H9 (cell line): ENCODE data around the gene PRDM11. TPM values are rescaled to one million over a fixed set of nuclear protein-coding genes. Genes with fewer than 3 reads are reported as not detected.

Experiments used
- DNase-seq: peaks from one replicate; pipeline ENCODE4 v3.0.0-alpha.2; 2017
- H2AFZ ChIP-seq: one replicate; pipeline ENCODE4 v1.6.1; 2013; ENCODE audit warnings: mild to moderate bottlenecking, low read length, control low read depth, moderate library complexity
- H2AK5ac ChIP-seq: 2 replicates; pipeline ENCODE4 v1.6.1; 2013; ENCODE audit warnings: low read length, control low read depth, mixed read lengths; ENCODE audit not compliant: insufficient read length
- H2BK120ac ChIP-seq: one replicate; pipeline ENCODE4 v1.6.1; 2013; ENCODE audit warnings: low read depth, mild to moderate bottlenecking, low read length, control low read depth, inconsistent platforms; ENCODE audit not compliant: poor library complexity, severe bottlenecking
- H2BK12ac ChIP-seq: 2 replicates; pipeline ENCODE4 v1.6.1; 2013; ENCODE audit warnings: low read length, control low read depth, mixed read lengths, low read depth; ENCODE audit not compliant: insufficient read length
- H2BK15ac ChIP-seq: 2 replicates; pipeline ENCODE4 v1.6.1; 2013; ENCODE audit warnings: low read depth, low read length, control low read depth
- H2BK20ac ChIP-seq: one replicate; pipeline ENCODE4 v1.6.1; 2013; ENCODE audit warnings: low read depth, mild to moderate bottlenecking, low read length, control low read depth, inconsistent platforms; ENCODE audit not compliant: poor library complexity, severe bottlenecking
- H2BK5ac ChIP-seq: 2 replicates; pipeline ENCODE4 v1.6.1; 2013; ENCODE audit warnings: low read length, control low read depth, mixed read lengths; ENCODE audit not compliant: insufficient read length
- H3K14ac ChIP-seq: 2 replicates; pipeline ENCODE4 v1.6.1; 2013; ENCODE audit warnings: low read length, control low read depth; ENCODE audit not compliant: insufficient read depth
- H3K18ac ChIP-seq: 2 replicates; pipeline ENCODE4 v1.6.1; 2013; ENCODE audit warnings: low read depth, mild to moderate bottlenecking, mixed read lengths, low read length, control low read depth; ENCODE audit not compliant: insufficient read length
- H3K23ac ChIP-seq: 2 replicates; pipeline ENCODE4 v1.6.1; 2013; ENCODE audit warnings: low read length, control low read depth, mixed read lengths, low read depth; ENCODE audit not compliant: insufficient read length
- H3K23me2 ChIP-seq: 2 replicates; pipeline ENCODE4 v1.6.1; 2013; ENCODE audit warnings: low read depth, mild to moderate bottlenecking, mixed read lengths, low read length, control low read depth; ENCODE audit not compliant: insufficient read length, poor library complexity, severe bottlenecking
- H3K27ac ChIP-seq: 2 replicates; pipeline ENCODE4 v1.5.1; 2013; ENCODE audit warnings: low read length, control low read depth, mixed read lengths, low read depth; ENCODE audit not compliant: insufficient read length
- H3K27me3 ChIP-seq: 2 replicates; pipeline ENCODE4 v1.6.1; 2013; ENCODE audit warnings: low read length, control low read depth, inconsistent platforms; ENCODE audit not compliant: insufficient read depth
- H3K4ac ChIP-seq: 2 replicates; pipeline ENCODE4 v1.6.1; 2013; ENCODE audit warnings: low read depth, mild to moderate bottlenecking, control low read depth, inconsistent platforms, low read length, moderate library complexity
- H3K4me1 ChIP-seq: 2 replicates; pipeline ENCODE4 v1.6.1; 2013; ENCODE audit warnings: low read length, control low read depth, inconsistent platforms; ENCODE audit not compliant: insufficient read depth
- H3K4me2 ChIP-seq: 2 replicates; pipeline ENCODE4 v1.6.1; 2013; ENCODE audit warnings: low read length, control low read depth, mixed read lengths; ENCODE audit not compliant: insufficient read length, insufficient read depth
- H3K56ac ChIP-seq: 2 replicates; pipeline ENCODE4 v1.6.1; 2013; ENCODE audit warnings: low read depth, mild to moderate bottlenecking, mixed read lengths, low read length, control low read depth; ENCODE audit not compliant: insufficient read length
- H3K79me1 ChIP-seq: 2 replicates; pipeline ENCODE4 v1.6.1; 2013; ENCODE audit warnings: low read depth, mild to moderate bottlenecking, moderate library complexity, low read length, control low read depth, inconsistent platforms; ENCODE audit not compliant: insufficient read depth, poor library complexity, severe bottlenecking
- H3K79me2 ChIP-seq: 2 replicates; pipeline ENCODE4 v1.6.1; 2013; ENCODE audit warnings: low read length, control low read depth, inconsistent platforms; ENCODE audit not compliant: insufficient read depth
- H3K9ac ChIP-seq: 2 replicates; pipeline ENCODE4 v1.6.1; 2013; ENCODE audit warnings: low read length, control low read depth, mixed read lengths; ENCODE audit not compliant: insufficient read length; ENCODE audit errors: extremely low read depth
- H3K9me3 ChIP-seq: one replicate; pipeline ENCODE4 v1.6.1; 2013; ENCODE audit warnings: low read depth, low read length, inconsistent platforms; ENCODE audit not compliant: control insufficient read depth
- H3T11ph ChIP-seq: one replicate; pipeline ENCODE4 v1.6.1; 2013; ENCODE audit warnings: mild to moderate bottlenecking, low read length, control low read depth, inconsistent platforms
- H4K20me1 ChIP-seq: one replicate; pipeline ENCODE4 v1.6.1; 2013; ENCODE audit not compliant: control insufficient read depth, insufficient read length, insufficient read depth
- H4K5ac ChIP-seq: 2 replicates; pipeline ENCODE4 v1.6.1; 2013; ENCODE audit warnings: low read depth, mild to moderate bottlenecking, mixed read lengths, low read length, control low read depth; ENCODE audit not compliant: insufficient read length
- H4K8ac ChIP-seq: replicated peaks from 2 replicates; pipeline ENCODE4 v1.6.1; 2013; ENCODE audit warnings: low read length, control low read depth, mixed read lengths, low read depth; ENCODE audit not compliant: insufficient read length
- H4K91ac ChIP-seq: 2 replicates; pipeline ENCODE4 v1.6.1; 2013; ENCODE audit warnings: low read depth, mild to moderate bottlenecking, moderate library complexity, mixed read lengths, low read length, control low read depth; ENCODE audit not compliant: insufficient read length
- H3K27ac Mint-ChIP-seq, 3 experiments: 2 replicates in 2 of 3; 3 replicates in 1 of 3; pipeline ENCODE4 v1.8.0; 2020 to 2021; ENCODE audit warnings: mixed read lengths in 3 of 3, mild to moderate bottlenecking in 1 of 3, moderate library complexity in 1 of 3
- H3K27me3 Mint-ChIP-seq: 2 replicates; pipeline ENCODE4 v1.8.0; 2021; ENCODE audit warnings: low read depth, mild to moderate bottlenecking, moderate library complexity, mixed read lengths
- H3K36me3 Mint-ChIP-seq, 3 experiments: 2 replicates in 2 of 3; 3 replicates in 1 of 3; pipeline ENCODE4 v1.8.0; 2020 to 2021; ENCODE audit warnings: low read depth in 3 of 3, mixed read lengths in 3 of 3; ENCODE audit not compliant: insufficient read depth in 1 of 3
- H3K4me1 Mint-ChIP-seq, 2 experiments: 2 replicates each; pipeline ENCODE4 v1.8.0; 2020; ENCODE audit warnings: mixed read lengths in 2 of 2
- H3K4me3 Mint-ChIP-seq, 2 experiments: 2 replicates in 1 of 2; 3 replicates in 1 of 2; pipeline ENCODE4 v1.8.0; 2020 to 2021; ENCODE audit warnings: mild to moderate bottlenecking in 2 of 2, mixed read lengths in 2 of 2, moderate library complexity in 1 of 2
- H3K9me3 Mint-ChIP-seq, 2 experiments: 2 replicates in 1 of 2; 3 replicates in 1 of 2; pipeline ENCODE4 v1.8.0; 2020; ENCODE audit warnings: mild to moderate bottlenecking in 2 of 2, mixed read lengths in 2 of 2, moderate library complexity in 1 of 2
- WGBS: extraction: QIAGEN DNeasy Blood & Tissue Kit; methylation state at CpG from one replicate; pipeline ENCODE4 v1.1.7; 2013; ENCODE audit warnings: missing lambda C conversion rate, low lambda C conversion rate, mixed read lengths; ENCODE audit not compliant: insufficient read length; ENCODE audit errors: extremely low coverage; 5-methylcytosine and 5-hydroxymethylcytosine counted together
- total RNA-seq: library from RNA; stranded (reverse); gene quantifications from 2 replicates; pipeline ENCODE4 v1.2.1, GENCODE V29; 2021
- TF ChIP-seq, protein P1 (sequence below): fragments of 200-600 bp; sonication (generic); conservative IDR thresholded peaks from 3 replicates; pipeline ENCODE4 v1.8.0; 2021; ENCODE audit warnings: antibody characterized with exemption, mild to moderate bottlenecking

PRDM11 gene
- total RNA-seq, 1 experiment from 2014 or later: 11.5 TPM

DNA sequence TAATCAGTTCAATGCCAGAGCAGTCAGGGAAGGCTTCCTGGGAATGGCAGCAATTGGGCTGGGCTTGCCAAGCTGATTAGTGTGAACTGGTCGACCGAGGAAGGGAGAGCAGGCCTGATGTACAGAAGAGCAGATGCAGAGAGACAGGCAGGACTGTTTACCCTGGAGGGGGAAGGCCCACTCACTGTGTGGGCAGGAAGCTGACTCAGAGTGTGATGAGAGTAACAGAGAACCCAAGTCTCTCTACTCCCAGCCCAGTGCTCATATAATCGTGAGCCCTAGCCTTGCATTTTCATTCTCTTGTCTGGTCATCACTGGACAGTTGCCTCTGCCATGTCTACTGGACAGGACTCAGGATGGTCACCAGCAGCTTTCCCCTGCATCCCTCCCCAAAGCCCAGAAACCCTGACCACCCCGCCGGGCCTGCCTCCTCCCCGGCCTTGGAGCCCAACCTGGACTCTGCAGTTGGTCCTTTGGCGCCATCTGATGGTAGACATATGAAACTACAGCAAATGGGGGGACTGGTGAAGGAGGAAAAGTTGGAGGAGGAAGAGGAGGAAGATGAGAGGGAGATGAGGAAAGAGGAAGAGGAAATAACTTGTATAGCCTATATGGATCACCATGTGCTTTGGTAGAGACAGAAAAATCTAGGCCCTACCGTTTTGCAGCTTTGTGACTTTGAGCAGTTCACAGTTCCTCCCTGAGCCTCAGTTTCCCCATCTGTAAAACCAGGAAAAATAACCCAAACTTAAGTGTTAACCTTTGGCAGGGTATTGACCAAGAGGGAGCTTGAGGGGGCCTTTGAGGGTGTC, 43.4 kb upstream of the PRDM11 start:
- no peak overlapping the region for H3K4ac ChIP-seq
- H3K27ac ChIP-seq: no peak overlapping the region
- no peak overlapping the region for H3K4me2 ChIP-seq
- no peak overlapping the region for H2BK12ac ChIP-seq
- no peaks in the 10 kb centered on the region for H3K79me2 ChIP-seq
- no peak overlapping the region for H4K91ac ChIP-seq
- no peak overlapping the region for H4K5ac ChIP-seq
- H2BK5ac ChIP-seq: no peak overlapping the region
- H3K18ac ChIP-seq: no peak overlapping the region
- no peak overlapping the region for H3K14ac ChIP-seq
- H3K4me3 Mint-ChIP-seq: no peak overlapping the region; a peak in 1 of 5 replicates
- no peaks in the 10 kb centered on the region for H3K23me2 ChIP-seq
- peaks cover 12 to 28% of the 10 kb centered on the region in 2 experiments for H3K4me1 Mint-ChIP-seq
- H2BK20ac ChIP-seq: no peak overlapping the region
- no peak overlapping the region for H3K23ac ChIP-seq
- H3K9me3 Mint-ChIP-seq: no peaks in the 10 kb centered on the region
- H4K8ac ChIP-seq: no peak overlapping the region
- H2AK5ac ChIP-seq: no peak overlapping the region
- DNase-seq: peak; percentile 72
- H3K27me3 Mint-ChIP-seq: peaks cover 5% of the 10 kb centered on the region
- no peaks in the 10 kb centered on the region for H3K36me3 Mint-ChIP-seq
- no CpG with 5 or more reads among the region's 8 CpGs for WGBS
- H3K27ac Mint-ChIP-seq: no peak overlapping the region
- H3K9ac ChIP-seq: no peak overlapping the region
- H3K56ac ChIP-seq: no peak overlapping the region
- TF ChIP-seq, protein P1, sequence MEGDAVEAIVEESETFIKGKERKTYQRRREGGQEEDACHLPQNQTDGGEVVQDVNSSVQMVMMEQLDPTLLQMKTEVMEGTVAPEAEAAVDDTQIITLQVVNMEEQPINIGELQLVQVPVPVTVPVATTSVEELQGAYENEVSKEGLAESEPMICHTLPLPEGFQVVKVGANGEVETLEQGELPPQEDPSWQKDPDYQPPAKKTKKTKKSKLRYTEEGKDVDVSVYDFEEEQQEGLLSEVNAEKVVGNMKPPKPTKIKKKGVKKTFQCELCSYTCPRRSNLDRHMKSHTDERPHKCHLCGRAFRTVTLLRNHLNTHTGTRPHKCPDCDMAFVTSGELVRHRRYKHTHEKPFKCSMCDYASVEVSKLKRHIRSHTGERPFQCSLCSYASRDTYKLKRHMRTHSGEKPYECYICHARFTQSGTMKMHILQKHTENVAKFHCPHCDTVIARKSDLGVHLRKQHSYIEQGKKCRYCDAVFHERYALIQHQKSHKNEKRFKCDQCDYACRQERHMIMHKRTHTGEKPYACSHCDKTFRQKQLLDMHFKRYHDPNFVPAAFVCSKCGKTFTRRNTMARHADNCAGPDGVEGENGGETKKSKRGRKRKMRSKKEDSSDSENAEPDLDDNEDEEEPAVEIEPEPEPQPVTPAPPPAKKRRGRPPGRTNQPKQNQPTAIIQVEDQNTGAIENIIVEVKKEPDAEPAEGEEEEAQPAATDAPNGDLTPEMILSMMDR: peak; percentile 95
- no peaks in the 10 kb centered on the region for H4K20me1 ChIP-seq
- no peak overlapping the region for H2AFZ ChIP-seq
- no peak overlapping the region for H2BK120ac ChIP-seq
- no peaks in the 10 kb centered on the region for H3K27me3 ChIP-seq
- no peaks in the 10 kb centered on the region for H3K79me1 ChIP-seq
- H3K9me3 ChIP-seq: no peaks in the 10 kb centered on the region
- no peaks in the 10 kb centered on the region for H3K4me1 ChIP-seq
- no peak overlapping the region for H3T11ph ChIP-seq
- H2BK15ac ChIP-seq: no peak overlapping the region
